ENCODE measurements around the gene AGBL1.

AGBL1 gene

GRCh38 chr15:86080302-86080701 is 631 bp downstream of the AGBL1 start:
- no peak for TF ChIP-seq CTCF (IDR thresholded peaks at IDR 0.05; ENCODE audit: poor library complexity, severe bottlenecking)
- Histone ChIP-seq H3K4me1 (ENCODE audit: insufficient read depth, poor library complexity, severe bottlenecking) (no peaks in the 10 kb centered on the region), H3K27ac (ENCODE audit: poor library complexity, severe bottlenecking) (no peak overlapping the region), H3K27me3 (ENCODE audit: insufficient read depth, poor library complexity, severe bottlenecking) (peaks cover 58% of the 10 kb centered on the region), H3K9me3 (ENCODE audit: severe bottlenecking) (no peaks in the 10 kb centered on the region), H3K4me3 (ENCODE audit: severe bottlenecking) (no peak overlapping the region), H3K36me3 (ENCODE audit: low read depth) (no peaks in the 10 kb centered on the region)
- DNase-seq (ENCODE audit: low spot score) (no peak), ATAC-seq (ENCODE audit: low read depth) (no peak)

GRCh38 chr15:86082619-86083380 is 3.1 kb downstream of the AGBL1 start:
- H3K4me3 ChIP-seq (ENCODE audit: severe bottlenecking): no peak overlapping the region
- no peaks in the 10 kb centered on the region for H3K9me3 ChIP-seq (ENCODE audit: severe bottlenecking)
- no peak for DNase-seq (ENCODE audit: low spot score)
- H3K36me3 ChIP-seq (ENCODE audit: low read depth): no peaks in the 10 kb centered on the region
- ATAC-seq (ENCODE audit: low read depth): no peak
- H3K4me1 ChIP-seq (ENCODE audit: insufficient read depth, poor library complexity, severe bottlenecking): no peaks in the 10 kb centered on the region
- H3K27ac ChIP-seq (ENCODE audit: poor library complexity, severe bottlenecking): no peak overlapping the region
- peaks cover 37% of the 10 kb centered on the region for H3K27me3 ChIP-seq (ENCODE audit: insufficient read depth, poor library complexity, severe bottlenecking)
- no peak for TF ChIP-seq CTCF (IDR thresholded peaks at IDR 0.05; ENCODE audit: poor library complexity, severe bottlenecking)

- ATAC-seq (ENCODE audit: low read depth) (no peak), DNase-seq (ENCODE audit: low spot score) (no peak)
- TF ChIP-seq CTCF (IDR thresholded peaks at IDR 0.05; ENCODE audit: poor library complexity, severe bottlenecking): no peak
- Histone ChIP-seq H3K4me1 (ENCODE audit: insufficient read depth, poor library complexity, severe bottlenecking) (no peaks in the 10 kb centered on the region), H3K27me3 (ENCODE audit: insufficient read depth, poor library complexity, severe bottlenecking) (peaks cover 29% of the 10 kb centered on the region), H3K27ac (ENCODE audit: poor library complexity, severe bottlenecking) (no peak overlapping the region), H3K9me3 (ENCODE audit: severe bottlenecking) (no peaks in the 10 kb centered on the region), H3K36me3 (ENCODE audit: low read depth) (no peaks in the 10 kb centered on the region), H3K4me3 (ENCODE audit: severe bottlenecking) (no peak overlapping the region)
Observed at GRCh38 chr15:86087808-86088207, 8.1 kb downstream of the AGBL1 start.

GRCh38 chr15:86089422-86089821 is 9.8 kb downstream of the AGBL1 start:
- no peak for ATAC-seq (ENCODE audit: low read depth)
- DNase-seq (ENCODE audit: low spot score): no peak
- no peak for TF ChIP-seq CTCF (IDR thresholded peaks at IDR 0.05; ENCODE audit: poor library complexity, severe bottlenecking)
- H3K9me3 ChIP-seq (ENCODE audit: severe bottlenecking): no peaks in the 10 kb centered on the region
- no peaks in the 10 kb centered on the region for H3K36me3 ChIP-seq (ENCODE audit: low read depth)
- H3K27ac ChIP-seq (ENCODE audit: poor library complexity, severe bottlenecking): no peak overlapping the region
- H3K4me1 ChIP-seq (ENCODE audit: insufficient read depth, poor library complexity, severe bottlenecking): no peaks in the 10 kb centered on the region
- H3K4me3 ChIP-seq (ENCODE audit: severe bottlenecking): no peak overlapping the region
- peaks cover 33% of the 10 kb centered on the region for H3K27me3 ChIP-seq (ENCODE audit: insufficient read depth, poor library complexity, severe bottlenecking)

GRCh38 chr15:86101818-86102217 is 22.1 kb downstream of the AGBL1 start:
- Histone ChIP-seq H3K27ac (ENCODE audit: poor library complexity, severe bottlenecking) (no peak overlapping the region), H3K9me3 (ENCODE audit: severe bottlenecking) (no peaks in the 10 kb centered on the region), H3K27me3 (ENCODE audit: insufficient read depth, poor library complexity, severe bottlenecking) (peaks cover 12% of the 10 kb centered on the region), H3K4me3 (ENCODE audit: severe bottlenecking) (no peak overlapping the region), H3K4me1 (ENCODE audit: insufficient read depth, poor library complexity, severe bottlenecking) (no peaks in the 10 kb centered on the region), H3K36me3 (ENCODE audit: low read depth) (no peaks in the 10 kb centered on the region)
- ATAC-seq (ENCODE audit: low read depth): no peak
- no peak for TF ChIP-seq CTCF (IDR thresholded peaks at IDR 0.05; ENCODE audit: poor library complexity, severe bottlenecking)
- no peak for DNase-seq (ENCODE audit: low spot score)
